ENCODE measurements around the gene IDH3G.

The IDH3G gene

DNA sequence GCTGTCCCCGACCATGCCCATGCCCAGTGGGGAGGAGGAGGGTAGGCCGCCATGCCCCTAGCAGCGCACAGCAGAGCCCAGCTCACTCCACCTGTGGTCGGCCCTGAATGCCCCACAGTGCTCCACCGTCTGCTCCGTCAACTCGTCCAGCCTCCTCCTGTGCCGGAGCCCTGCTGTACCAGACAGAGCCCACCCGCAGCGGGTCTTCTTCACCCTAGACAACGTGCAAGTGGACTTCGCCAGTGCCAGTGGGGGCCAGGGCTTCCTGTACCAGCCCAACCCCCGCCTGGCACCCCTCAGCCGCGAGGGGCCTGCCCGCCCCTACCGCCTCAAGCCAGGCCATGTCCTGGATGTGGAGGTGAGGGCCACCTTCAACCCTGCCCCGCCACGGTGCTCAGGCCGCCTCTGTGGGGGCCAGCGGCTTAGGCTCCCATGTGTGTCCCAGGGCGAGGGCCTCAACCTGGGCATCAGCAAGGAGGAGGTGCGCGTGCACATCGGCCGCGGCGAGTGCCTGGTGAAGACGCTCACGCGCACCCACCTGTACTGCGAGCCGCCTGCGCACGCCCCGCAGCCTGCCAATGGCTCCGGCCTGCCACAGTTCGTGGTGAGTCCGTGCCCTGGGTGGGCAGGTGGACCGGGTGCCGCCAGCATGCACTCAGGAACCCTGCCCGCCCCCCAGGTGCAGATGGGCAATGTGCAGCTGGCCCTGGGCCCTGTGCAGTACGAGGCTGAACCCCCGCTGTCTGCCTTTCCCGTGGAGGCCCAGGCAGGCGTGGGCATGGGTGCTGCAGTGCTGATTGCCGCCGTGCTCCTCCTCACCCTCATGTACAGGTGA lies 20.2 kb downstream of the IDH3G start:
- no peak for DNase-seq (ENCODE audit: low read depth in 2 of 2)

DNA sequence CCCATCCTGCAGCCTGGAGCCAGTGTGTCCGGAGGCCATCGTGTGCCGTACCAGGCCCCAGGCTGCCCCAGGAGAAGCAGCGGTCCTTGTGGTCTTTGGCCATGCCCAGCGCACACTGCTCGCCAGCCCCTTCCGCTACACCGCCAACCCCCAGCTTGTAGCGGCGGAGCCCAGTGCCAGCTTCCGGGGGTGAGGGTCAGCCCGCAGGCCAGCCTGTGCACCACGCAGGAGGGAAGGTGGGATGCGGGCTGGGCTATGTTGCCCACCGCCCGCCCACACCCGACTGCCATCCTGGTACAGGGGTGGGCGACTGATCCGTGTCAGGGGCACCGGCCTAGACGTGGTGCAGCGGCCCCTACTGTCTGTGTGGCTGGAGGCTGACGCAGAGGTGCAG lies 21.0 kb downstream of the IDH3G start:
- DNase-seq (ENCODE audit: low read depth in 2 of 2) = no peak

- DNase-seq (ENCODE audit: low read depth in 2 of 2) = no peak
Observed at GRCh38 chrX:153772316-153773217, 21.6 kb downstream of the IDH3G start.

GRCh38 chrX:153771415-153772315 lies 22.5 kb downstream of the IDH3G start:
- no peak for DNase-seq (ENCODE audit: low read depth in 2 of 2)

DNA sequence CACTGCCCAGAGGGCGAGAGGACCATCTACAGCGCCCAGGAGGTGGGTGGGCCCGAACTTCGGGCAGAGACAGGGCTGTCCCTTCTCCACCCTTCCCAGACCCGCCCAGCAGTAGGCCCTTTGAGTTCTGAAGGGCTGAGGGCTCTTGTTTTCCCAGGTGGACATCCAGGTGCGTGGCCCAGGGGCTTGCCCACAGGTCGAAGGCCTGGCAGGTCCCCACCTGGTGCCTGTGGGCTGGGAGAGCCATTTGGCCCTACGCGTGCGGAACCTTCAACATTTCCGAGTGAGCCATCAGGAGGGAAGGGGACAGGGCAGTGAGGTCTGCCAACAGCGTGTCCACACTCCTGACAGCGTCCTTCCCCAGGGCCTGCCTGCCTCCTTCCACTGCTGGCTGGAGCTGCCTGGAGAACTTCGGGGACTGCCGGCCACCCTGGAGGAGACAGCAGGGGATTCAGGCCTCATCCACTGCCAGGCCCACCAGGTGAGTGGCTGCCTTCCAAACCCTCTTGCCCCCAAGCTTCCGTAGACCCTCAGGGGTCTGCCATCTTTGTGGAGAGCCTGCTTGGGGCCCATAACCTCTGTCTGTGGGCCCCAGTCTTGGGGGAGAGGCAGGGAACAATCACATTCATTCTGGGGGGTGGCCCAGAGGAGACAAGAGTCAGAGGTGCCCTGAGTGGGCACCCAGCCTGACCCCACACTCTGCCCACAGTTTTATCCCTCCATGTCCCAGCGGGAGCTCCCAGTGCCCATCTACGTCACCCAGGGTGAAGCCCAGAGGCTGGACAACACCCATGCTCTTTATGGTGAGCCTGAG lies 23.4 kb downstream of the IDH3G start:
- DNase-seq (ENCODE audit: low read depth in 2 of 2) = no peak

DNA sequence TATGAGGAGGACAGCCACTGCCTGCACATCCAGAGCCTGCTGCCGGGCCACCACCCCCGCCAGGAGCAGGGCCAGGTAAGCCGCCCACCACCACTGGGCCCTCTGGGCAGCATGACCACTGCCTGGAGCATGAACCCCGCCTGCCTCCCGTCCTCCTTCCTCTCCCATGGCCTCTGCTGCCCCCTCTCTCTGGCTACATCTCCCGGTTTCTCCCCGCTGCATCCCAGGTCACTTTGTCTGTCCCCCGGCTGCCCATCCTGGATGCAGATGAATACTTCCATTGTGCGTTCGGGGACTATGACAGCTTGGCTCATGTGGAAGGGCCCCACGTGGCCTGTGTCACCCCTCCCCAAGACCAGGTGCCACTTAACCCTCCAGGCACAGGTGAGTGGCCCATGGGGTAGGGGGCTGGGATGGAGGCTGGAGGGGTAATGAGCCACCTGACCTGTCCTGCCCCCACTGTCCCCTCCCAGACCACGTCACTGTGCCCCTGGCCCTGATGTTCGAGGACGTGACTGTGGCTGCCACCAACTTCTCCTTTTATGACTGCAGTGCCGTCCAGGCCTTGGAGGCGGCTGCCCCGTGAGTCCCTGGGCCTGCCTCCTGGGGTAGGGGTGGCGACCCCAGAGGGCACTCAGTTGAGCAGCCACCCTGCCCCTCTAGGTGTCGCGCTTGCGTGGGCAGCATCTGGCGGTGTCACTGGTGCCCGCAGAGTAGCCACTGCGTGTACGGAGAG lies 24.1 kb downstream of the IDH3G start:
- no peak for DNase-seq (ENCODE audit: low read depth in 2 of 2)

DNA sequence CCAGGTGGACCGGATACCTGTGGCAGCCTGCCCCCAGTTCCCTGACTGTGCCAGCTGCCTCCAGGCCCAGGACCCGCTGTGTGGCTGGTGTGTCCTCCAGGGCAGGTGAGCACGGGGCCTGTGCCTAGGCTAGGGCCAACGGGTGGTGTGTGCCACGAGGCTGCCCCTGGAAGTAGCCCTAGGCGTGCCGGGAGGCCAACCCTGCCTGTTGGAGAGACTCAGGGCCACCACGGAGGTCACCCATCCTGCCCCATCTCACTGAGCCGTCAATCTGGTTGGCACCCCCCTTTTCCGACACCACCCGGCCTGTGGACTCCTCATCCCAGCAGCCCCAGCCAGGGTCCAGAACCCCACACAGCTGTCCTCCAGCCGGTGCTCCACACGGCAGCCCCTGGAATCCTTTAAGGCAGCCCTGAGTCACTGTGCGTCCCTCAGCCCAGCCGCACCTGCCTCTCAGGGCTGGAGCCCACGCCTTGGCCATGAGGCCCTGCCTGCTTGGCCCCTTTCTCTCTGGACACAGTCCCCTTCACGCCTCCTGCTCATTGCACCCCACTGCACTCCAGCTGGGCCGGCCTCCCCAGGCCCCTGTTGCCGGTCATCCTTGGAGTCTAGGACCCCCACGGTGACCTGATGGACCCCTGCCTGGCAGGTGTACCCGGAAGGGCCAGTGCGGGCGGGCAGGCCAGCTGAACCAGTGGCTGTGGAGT lies 24.9 kb downstream of the IDH3G start:
- DNase-seq (ENCODE audit: low read depth in 2 of 2) = no peak

DNA sequence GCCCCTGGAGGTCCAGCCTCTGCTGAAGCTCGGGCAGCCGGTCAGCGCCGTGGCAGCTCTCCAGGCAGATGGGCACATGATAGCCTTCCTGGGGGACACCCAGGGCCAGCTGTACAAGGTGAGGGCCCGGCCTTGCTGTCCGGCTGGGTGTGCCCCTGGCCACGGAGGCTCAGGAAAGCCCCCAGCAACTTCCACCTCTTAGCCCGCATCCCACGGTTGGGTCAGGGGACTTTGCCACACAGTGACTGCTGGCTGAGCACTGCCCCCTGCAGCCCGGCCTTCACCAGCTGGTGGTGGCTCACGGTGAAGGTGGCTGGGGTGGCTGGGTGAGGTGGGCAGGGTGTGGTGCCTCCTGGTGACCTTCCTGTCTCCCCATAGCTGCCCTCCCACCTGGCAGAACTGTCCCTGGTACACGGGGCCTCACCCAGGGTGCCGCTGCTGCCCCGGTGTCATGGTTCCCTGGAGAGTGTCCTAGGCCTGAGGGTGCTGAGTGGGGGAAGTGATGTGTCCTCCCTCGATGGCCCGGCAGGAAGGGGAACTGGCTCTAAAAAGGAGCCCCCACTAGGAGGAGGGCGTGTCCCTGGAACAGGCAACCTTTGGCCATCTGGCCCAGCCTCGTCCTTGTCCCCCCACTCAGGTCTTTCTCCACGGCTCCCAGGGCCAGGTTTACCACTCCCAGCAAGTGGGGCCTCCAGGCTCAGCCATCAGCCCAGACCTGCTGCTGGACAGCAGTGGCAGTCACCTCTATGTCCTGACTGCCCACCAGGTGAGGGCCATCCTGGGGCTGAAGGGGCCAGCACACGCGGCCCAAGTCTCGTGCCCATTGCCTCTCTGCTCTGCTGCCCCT lies 25.6 kb downstream of the IDH3G start:
- DNase-seq (ENCODE audit: low read depth in 2 of 2) = no peak

DNA sequence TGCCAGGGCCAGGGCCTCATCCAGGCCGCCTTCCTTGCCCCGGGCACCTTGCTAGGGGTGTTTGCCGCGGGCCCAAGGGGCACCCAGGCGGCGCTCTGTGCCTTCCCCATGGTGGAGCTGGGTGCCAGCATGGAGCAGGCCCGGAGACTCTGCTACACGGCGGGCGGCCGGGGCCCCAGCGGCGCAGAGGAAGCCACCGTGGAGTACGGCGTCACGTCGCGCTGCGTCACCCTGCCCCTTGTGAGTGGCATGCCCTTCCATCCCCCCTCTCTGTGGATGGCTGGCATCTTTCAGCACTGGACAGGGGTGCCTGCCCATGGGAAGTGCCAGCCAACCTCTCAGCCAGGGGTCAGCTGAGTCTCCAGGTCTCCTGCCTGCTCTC lies 26.5 kb downstream of the IDH3G start:
- DNase-seq (ENCODE audit: low read depth in 2 of 2) = no peak

DNA sequence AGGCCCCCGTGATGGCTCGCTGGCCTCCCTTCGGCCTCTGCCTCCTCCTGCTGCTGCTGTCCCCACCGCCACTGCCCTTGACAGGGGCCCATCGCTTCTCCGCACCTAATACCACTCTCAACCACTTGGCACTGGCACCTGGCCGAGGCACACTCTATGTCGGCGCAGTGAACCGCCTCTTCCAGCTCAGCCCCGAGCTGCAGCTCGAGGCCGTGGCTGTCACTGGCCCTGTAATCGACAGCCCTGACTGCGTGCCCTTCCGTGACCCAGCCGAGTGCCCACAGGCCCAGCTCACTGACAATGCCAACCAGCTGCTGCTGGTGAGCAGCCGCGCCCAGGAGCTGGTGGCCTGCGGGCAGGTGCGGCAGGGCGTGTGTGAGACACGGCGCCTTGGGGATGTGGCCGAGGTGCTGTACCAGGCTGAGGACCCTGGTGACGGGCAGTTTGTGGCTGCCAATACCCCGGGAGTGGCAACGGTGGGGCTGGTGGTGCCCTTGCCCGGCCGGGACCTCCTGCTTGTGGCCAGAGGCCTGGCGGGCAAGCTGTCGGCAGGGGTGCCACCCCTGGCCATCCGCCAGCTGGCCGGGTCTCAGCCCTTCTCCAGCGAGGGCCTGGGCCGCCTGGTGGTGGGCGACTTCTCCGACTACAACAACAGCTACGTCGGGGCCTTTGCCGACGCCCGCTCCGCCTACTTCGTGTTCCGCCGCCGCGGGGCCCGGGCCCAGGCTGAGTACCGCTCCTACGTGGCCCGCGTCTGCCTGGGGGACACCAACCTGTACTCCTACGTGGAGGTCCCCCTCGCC lies 27.1 kb downstream of the IDH3G start:
- DNase-seq (ENCODE audit: low read depth in 2 of 2) = no peak

GRCh38 chrX:153766098-153766817 lies 27.9 kb downstream of the IDH3G start:
- DNase-seq (ENCODE audit: low read depth in 2 of 2) = no peak

- DNase-seq (ENCODE audit: low read depth in 2 of 2) = no peak
Observed at GRCh38 chrX:153765138-153766079, 28.8 kb downstream of the IDH3G start.

DNA sequence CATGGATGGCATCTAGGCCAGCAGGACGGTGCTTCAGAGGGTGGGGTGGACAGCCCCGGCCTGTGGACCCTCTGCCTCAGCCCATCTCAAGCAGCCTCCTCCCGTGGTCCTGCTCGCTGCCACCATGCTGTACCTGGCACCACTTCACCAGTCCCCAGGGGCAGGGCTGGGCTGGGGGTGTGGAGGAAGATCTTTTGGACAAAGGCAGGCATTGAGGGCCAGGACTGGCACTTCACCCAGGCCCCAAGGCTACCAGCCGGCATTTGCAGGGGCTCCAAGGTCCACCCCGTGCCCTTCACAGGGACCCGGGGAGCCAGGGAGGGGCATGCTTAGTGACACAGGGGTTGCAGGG lies 29.4 kb downstream of the IDH3G start:
- DNase-seq (ENCODE audit: low read depth in 2 of 2) = no peak

GRCh38 chrX:153763989-153764755 lies 30.0 kb downstream of the IDH3G start, which contains the start of gene PLXNB3:
Gene PLXNB3 (plus strand): TSS chrX:153764249. CDS start chrX:153765536, 1,287 bp downstream.
- peak; percentile 38 to 51 for DNase-seq (ENCODE audit: low read depth in 2 of 2)

DNA sequence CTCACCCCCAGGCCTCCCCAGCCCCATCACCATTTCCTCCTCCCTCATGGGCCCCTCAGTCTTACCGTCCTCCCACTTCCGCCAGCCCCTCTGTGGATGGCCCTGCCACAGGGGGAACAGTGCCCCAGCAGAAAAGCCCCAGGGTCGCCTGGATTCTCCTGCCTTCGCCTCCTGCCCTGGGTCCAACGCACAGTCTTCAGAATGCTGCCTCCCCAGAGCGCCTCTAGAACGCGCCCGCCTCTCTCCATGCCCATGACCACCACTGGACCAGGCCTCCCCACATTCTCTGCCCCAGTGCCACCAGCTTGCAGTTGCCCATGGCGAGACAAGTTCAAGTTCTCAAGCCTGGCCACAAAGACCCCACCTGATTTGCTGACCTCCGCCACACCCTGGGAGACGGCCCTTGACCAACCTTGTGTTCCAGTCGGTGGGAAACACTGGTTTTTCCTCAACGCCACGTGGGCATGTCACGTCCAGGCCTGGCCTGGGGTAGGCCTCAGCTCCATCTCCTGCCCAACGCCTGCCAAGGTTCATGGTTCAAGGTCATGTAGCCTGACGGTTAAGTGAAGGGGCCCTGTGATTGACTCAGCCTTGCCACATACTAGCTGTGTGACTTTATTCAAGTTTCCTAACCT lies 30.8 kb downstream of the IDH3G start:
- DNase-seq (ENCODE audit: low read depth in 2 of 2) = no peak
